IMR-90 (cell line): ENCODE results near the gene KCNK3. TPM values are rescaled to one million over a fixed set of nuclear protein-coding genes. Genes with fewer than 3 reads are reported as not detected.

Experiments used
- ATAC-seq: fragments of 200-7000 bp; cut with Tn5 transposase; 2 replicates; pipeline ENCODE4 v1.9.1; 2020; ENCODE audit warnings: low read depth, mild to moderate bottlenecking, moderate library complexity
- BruUV-seq: library from RNA; stranded (reverse); fragments of 400-500 nt; replicated peaks from 2 replicates; lab custom pipeline; 2021; lab: Mats Ljungman, UMichigan
- CTCF ChIA-PET: fragments of 300-600 bp; formaldehyde crosslinking; extraction: SDS; loops from one replicate; lab custom pipeline; 2021; ENCODE audit warnings: antibody characterized with exemption; lab: Yijun Ruan, JAX
- POLR2A ChIA-PET: fragments of 300-600 bp; sonication (Branson Sonifier 250); formaldehyde crosslinking; loops from one replicate; lab custom pipeline; 2022; ENCODE audit warnings: antibody characterized with exemption; ENCODE audit not compliant: unreplicated experiment; lab: Charles Lee
- DNase-seq: peaks from one replicate; pipeline ENCODE4 v3.0.0; 2013
- H2AFZ ChIP-seq: replicated peaks from 2 replicates; pipeline ENCODE3; 2013; ENCODE audit warnings: low read length, mild to moderate bottlenecking; ENCODE audit not compliant: poor library complexity
- H2AK5ac ChIP-seq: 2 replicates; pipeline ENCODE4 v1.6.1; 2013; ENCODE audit warnings: low read depth, low read length, inconsistent platforms
- H2AK9ac ChIP-seq: replicated peaks from 2 replicates; pipeline ENCODE3; 2013; ENCODE audit warnings: mild to moderate bottlenecking, low read depth, low read length, moderate library complexity; ENCODE audit not compliant: poor library complexity
- H2BK120ac ChIP-seq: 2 replicates; pipeline ENCODE4 v1.6.1; 2013; ENCODE audit warnings: low read depth, low read length, inconsistent platforms
- H2BK15ac ChIP-seq: 3 replicates; pipeline ENCODE4 v1.6.1; 2013; ENCODE audit warnings: low read depth, low read length, inconsistent platforms
- H2BK20ac ChIP-seq: 2 replicates; pipeline ENCODE4 v1.6.1; 2013; ENCODE audit warnings: low read depth, mild to moderate bottlenecking, inconsistent platforms, low read length, moderate library complexity
- H2BK5ac ChIP-seq: 2 replicates; pipeline ENCODE4 v1.6.1; 2013; ENCODE audit warnings: mild to moderate bottlenecking, low read depth, low read length, inconsistent platforms; ENCODE audit not compliant: poor library complexity, severe bottlenecking
- H3K14ac ChIP-seq: replicated peaks from 2 replicates; pipeline ENCODE4 v1.6.1; 2013; ENCODE audit warnings: low read depth, low read length, inconsistent platforms
- H3K18ac ChIP-seq: 2 replicates; pipeline ENCODE4 v1.6.1; 2013; ENCODE audit warnings: low read depth, low read length, control low read depth
- H3K23ac ChIP-seq: 2 replicates; pipeline ENCODE4 v1.6.1; 2013; ENCODE audit warnings: low read depth, low read length, inconsistent platforms
- H3K27ac ChIP-seq: 2 replicates; pipeline ENCODE4 v1.5.1; 2013; ENCODE audit warnings: mild to moderate bottlenecking, control low read depth, low read length; ENCODE audit not compliant: insufficient read depth
- H3K27me3 ChIP-seq: 2 replicates; pipeline ENCODE4 v1.6.1; 2013; ENCODE audit warnings: low read length; ENCODE audit not compliant: control insufficient read depth, insufficient read depth
- H3K36me3 ChIP-seq: 2 replicates; pipeline ENCODE4 v1.6.1; 2013; ENCODE audit warnings: low read length, mixed read lengths; ENCODE audit not compliant: control insufficient read depth, insufficient read depth
- H3K4ac ChIP-seq: 2 replicates; pipeline ENCODE4 v1.6.1; 2013; ENCODE audit warnings: low read depth, low read length, inconsistent platforms
- H3K4me1 ChIP-seq: 2 replicates; pipeline ENCODE4 v1.6.1; 2013; ENCODE audit warnings: low read length, mixed read lengths; ENCODE audit not compliant: control insufficient read depth, insufficient read depth
- H3K4me2 ChIP-seq: 2 replicates; pipeline ENCODE4 v1.6.1; 2013; ENCODE audit warnings: low read depth, mild to moderate bottlenecking, control low read depth, low read length, moderate library complexity
- H3K4me3 ChIP-seq: 2 replicates; pipeline ENCODE4 v1.5.1; 2013; ENCODE audit warnings: low read depth, mild to moderate bottlenecking, control low read depth, low read length, moderate library complexity; ENCODE audit not compliant: insufficient read depth
- H3K56ac ChIP-seq: 2 replicates; pipeline ENCODE4 v1.6.1; 2013; ENCODE audit warnings: low read length, inconsistent platforms; ENCODE audit not compliant: insufficient read depth; ENCODE audit errors: extremely low read depth
- H3K79me1 ChIP-seq, 2 experiments: 2 replicates each; pipeline ENCODE4 v1.6.1; 2013; ENCODE audit warnings: low read length in 2 of 2, inconsistent platforms in 1 of 2, low read depth in 1 of 2
- H3K9ac ChIP-seq: 2 replicates; pipeline ENCODE4 v1.6.1; 2013; ENCODE audit warnings: low read depth, low read length, control low read depth
- H3K9me1 ChIP-seq: 2 replicates; pipeline ENCODE4 v1.6.1; 2013; ENCODE audit warnings: low read length, inconsistent platforms; ENCODE audit not compliant: insufficient read depth
- H3K9me3 ChIP-seq: 2 replicates; pipeline ENCODE4 v1.6.1; 2013; ENCODE audit warnings: low read length; ENCODE audit not compliant: control insufficient read depth, insufficient read depth
- H4K20me1 ChIP-seq: 2 replicates; pipeline ENCODE4 v1.6.1; 2013; ENCODE audit warnings: low read length, inconsistent platforms; ENCODE audit not compliant: insufficient read depth
- H4K5ac ChIP-seq: 2 replicates; pipeline ENCODE4 v1.6.1; 2013; ENCODE audit warnings: mild to moderate bottlenecking, low read depth, low read length, control low read depth
- H4K8ac ChIP-seq, 2 experiments: 2 replicates each; pipeline ENCODE4 v1.6.1; 2013; ENCODE audit warnings: low read depth in 2 of 2, low read length in 2 of 2, control low read depth in 1 of 2, inconsistent platforms in 1 of 2
- H4K91ac ChIP-seq: 2 replicates; pipeline ENCODE4 v1.6.1; 2013; ENCODE audit warnings: low read depth, low read length, inconsistent platforms; ENCODE audit not compliant: insufficient read depth
- BHLHE40 ChIP-seq: fragments of 150-350 bp; IDR thresholded peaks from 2 replicates; pipeline ENCODE4 v1.6.1; 2016; ENCODE audit warnings: mild to moderate bottlenecking, low read depth, low read length
- CHD1 ChIP-seq: IDR thresholded peaks from 2 replicates; pipeline ENCODE4 v1.6.1; 2012; ENCODE audit warnings: low read depth, low read length, improper control_type of control experiment
- FOS ChIP-seq: fragments of 150-350 bp; IDR thresholded peaks from 2 replicates; pipeline ENCODE4 v1.6.1; 2016; ENCODE audit warnings: low read depth, low read length
- MAFK ChIP-seq: IDR thresholded peaks from 2 replicates; pipeline ENCODE4 v1.6.1; 2012; ENCODE audit warnings: low read depth, low read length, improper control_type of control experiment
- MAZ ChIP-seq: IDR thresholded peaks from 2 replicates; pipeline ENCODE4 v1.6.1; 2012; ENCODE audit warnings: low read depth, mild to moderate bottlenecking, low read length, improper control_type of control experiment, moderate library complexity, borderline replicate concordance
- MXI1 ChIP-seq: IDR thresholded peaks from 2 replicates; pipeline ENCODE4 v1.6.1; 2012; ENCODE audit warnings: low read depth, mild to moderate bottlenecking, low read length, moderate library complexity, borderline replicate concordance
- NFE2L2 ChIP-seq: fragments of 150-350 bp; IDR thresholded peaks from 2 replicates; pipeline ENCODE4 v1.6.1; 2016; ENCODE audit warnings: low read depth, mild to moderate bottlenecking, low read length
- POLR2A ChIP-seq: IDR thresholded peaks from 2 replicates; pipeline ENCODE4 v1.6.1; 2012; ENCODE audit warnings: mild to moderate bottlenecking, low read depth, low read length
- RAD21 ChIP-seq: IDR thresholded peaks from 2 replicates; pipeline ENCODE4 v1.6.1; 2012; ENCODE audit warnings: low read length, improper control_type of control experiment
- RCOR1 ChIP-seq: IDR thresholded peaks from 2 replicates; pipeline ENCODE4 v1.6.1; 2012; ENCODE audit warnings: mild to moderate bottlenecking, low read length, improper control_type of control experiment; ENCODE audit not compliant: insufficient replicate concordance
- RFX5 ChIP-seq: IDR thresholded peaks from 2 replicates; pipeline ENCODE4 v1.8.0; 2012; ENCODE audit warnings: low read depth, mild to moderate bottlenecking, low read length, moderate library complexity
- SMC3 ChIP-seq: fragments of 150-350 bp; IDR thresholded peaks from 2 replicates; pipeline ENCODE4 v1.6.1; 2016; ENCODE audit warnings: low read depth, mild to moderate bottlenecking, antibody characterized with exemption, low read length, moderate library complexity
- WGBS, 2 experiments: methylation state at CpG; one replicate each; pipeline versions ENCODE4 v1.1.5 to v1.1.7; 2013; ENCODE audit warnings: missing lambda C conversion rate in 2 of 2; ENCODE audit not compliant: insufficient read length in 1 of 2; ENCODE audit errors: extremely low coverage in 2 of 2; 5-methylcytosine and 5-hydroxymethylcytosine counted together
- dilution Hi-C: fragments of 300-500 bp; cut with HindIII; formaldehyde crosslinking; loops from one replicate; pipeline ENCODE4 v1.14.3; 2018; ENCODE audit warnings: low sequenced_read_pairs; ENCODE audit not compliant: unreplicated experiment
- in situ Hi-C: fragments of 300-500 bp; cut with MboI; formaldehyde crosslinking; loops from 3 replicates; pipeline ENCODE4 v1.14.3; 2019; ENCODE audit warnings: low sequenced_read_pairs, inconsistent platforms, mixed read lengths
- intact Hi-C: fragments of 100-400 bp; cut with micrococcal nuclease; formaldehyde crosslinking; loops from 2 replicates; pipeline ENCODE4 v1.10.0; 2022
- polyA plus RNA-seq, 3 experiments: library from polyadenylated mRNA; depleted of rRNA; stranded (reverse); fragments of >200 nt; gene quantifications; 2 replicates each; pipeline ENCODE4 v1.2.3, GENCODE V29; 2012; ENCODE audit warnings: low replicate concordance in 1 of 3
- total RNA-seq: library from RNA; depleted of rRNA; stranded (reverse); fragments of >200 nt; gene quantifications from 2 replicates; pipeline ENCODE4 v1.2.3, GENCODE V29; 2012
- TF ChIP-seq, protein P1 (sequence below): fragments of 150-350 bp; IDR thresholded peaks from 2 replicates; pipeline ENCODE4 v1.6.1; 2016; ENCODE audit warnings: low read depth, mild to moderate bottlenecking, low read length, moderate library complexity, borderline replicate concordance
- TF ChIP-seq, protein P2 (sequence below): conservative IDR thresholded peaks from 2 replicates; pipeline ENCODE4 v1.5.1; 2012; ENCODE audit warnings: mild to moderate bottlenecking, low read depth, low read length, improper control_type of control experiment
- TF ChIP-seq, protein P3 (sequence below): fragments of 150-350 bp; IDR thresholded peaks from 2 replicates; pipeline ENCODE4 v1.6.1; 2017; ENCODE audit warnings: mild to moderate bottlenecking, antibody characterized with exemption, low read length, low read depth

The KCNK3 gene
- total and polyA plus RNA-seq, 2 of the 4 experiments (the other 2 are of a cell fraction): under 0.01 to 0.03 TPM

DNA sequence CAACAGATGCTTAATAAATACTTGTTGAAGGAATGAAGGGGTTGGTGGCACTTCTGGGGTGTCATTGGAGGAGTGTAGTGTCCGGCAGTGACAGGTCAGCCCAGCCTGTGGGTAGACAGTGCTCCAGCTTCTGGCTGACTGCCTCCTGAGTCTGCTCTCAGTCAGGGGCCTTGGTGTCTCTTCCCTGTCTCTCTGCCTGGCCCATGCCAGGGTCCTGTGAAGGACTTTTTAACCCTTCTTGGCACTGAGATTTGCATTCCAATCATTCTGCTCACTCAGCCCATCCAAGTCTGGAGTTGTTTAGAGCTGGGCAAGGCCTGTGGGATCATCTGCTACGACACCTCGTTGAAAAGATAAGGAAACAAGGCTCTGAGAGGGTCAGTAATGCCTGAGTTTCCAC lies 1.4 kb upstream of the KCNK3 start:
- no peaks in the 10 kb centered on the region for H3K9me1 ChIP-seq
- no peak overlapping the region for H2BK5ac ChIP-seq
- no peak overlapping the region for H2BK15ac ChIP-seq
- no peak overlapping the region for H3K56ac ChIP-seq
- CTCF ChIA-PET: no interaction called here
- no peak overlapping the region for H3K9ac ChIP-seq
- H4K8ac ChIP-seq: no peak overlapping the region
- no peak overlapping the region for H3K23ac ChIP-seq
- H2AFZ ChIP-seq: no peak overlapping the region
- no peak for TF ChIP-seq RCOR1
- TF ChIP-seq, protein P1, sequence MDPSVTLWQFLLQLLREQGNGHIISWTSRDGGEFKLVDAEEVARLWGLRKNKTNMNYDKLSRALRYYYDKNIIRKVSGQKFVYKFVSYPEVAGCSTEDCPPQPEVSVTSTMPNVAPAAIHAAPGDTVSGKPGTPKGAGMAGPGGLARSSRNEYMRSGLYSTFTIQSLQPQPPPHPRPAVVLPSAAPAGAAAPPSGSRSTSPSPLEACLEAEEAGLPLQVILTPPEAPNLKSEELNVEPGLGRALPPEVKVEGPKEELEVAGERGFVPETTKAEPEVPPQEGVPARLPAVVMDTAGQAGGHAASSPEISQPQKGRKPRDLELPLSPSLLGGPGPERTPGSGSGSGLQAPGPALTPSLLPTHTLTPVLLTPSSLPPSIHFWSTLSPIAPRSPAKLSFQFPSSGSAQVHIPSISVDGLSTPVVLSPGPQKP: no peak
- TF ChIP-seq, protein P2, sequence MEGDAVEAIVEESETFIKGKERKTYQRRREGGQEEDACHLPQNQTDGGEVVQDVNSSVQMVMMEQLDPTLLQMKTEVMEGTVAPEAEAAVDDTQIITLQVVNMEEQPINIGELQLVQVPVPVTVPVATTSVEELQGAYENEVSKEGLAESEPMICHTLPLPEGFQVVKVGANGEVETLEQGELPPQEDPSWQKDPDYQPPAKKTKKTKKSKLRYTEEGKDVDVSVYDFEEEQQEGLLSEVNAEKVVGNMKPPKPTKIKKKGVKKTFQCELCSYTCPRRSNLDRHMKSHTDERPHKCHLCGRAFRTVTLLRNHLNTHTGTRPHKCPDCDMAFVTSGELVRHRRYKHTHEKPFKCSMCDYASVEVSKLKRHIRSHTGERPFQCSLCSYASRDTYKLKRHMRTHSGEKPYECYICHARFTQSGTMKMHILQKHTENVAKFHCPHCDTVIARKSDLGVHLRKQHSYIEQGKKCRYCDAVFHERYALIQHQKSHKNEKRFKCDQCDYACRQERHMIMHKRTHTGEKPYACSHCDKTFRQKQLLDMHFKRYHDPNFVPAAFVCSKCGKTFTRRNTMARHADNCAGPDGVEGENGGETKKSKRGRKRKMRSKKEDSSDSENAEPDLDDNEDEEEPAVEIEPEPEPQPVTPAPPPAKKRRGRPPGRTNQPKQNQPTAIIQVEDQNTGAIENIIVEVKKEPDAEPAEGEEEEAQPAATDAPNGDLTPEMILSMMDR: no peak
- no peak for TF ChIP-seq SMC3
- TF ChIP-seq MAZ: no peak
- TF ChIP-seq POLR2A: no peak
- TF ChIP-seq NFE2L2: no peak
- TF ChIP-seq, protein P3, sequence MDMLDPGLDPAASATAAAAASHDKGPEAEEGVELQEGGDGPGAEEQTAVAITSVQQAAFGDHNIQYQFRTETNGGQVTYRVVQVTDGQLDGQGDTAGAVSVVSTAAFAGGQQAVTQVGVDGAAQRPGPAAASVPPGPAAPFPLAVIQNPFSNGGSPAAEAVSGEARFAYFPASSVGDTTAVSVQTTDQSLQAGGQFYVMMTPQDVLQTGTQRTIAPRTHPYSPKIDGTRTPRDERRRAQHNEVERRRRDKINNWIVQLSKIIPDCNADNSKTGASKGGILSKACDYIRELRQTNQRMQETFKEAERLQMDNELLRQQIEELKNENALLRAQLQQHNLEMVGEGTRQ: no peak
- no peak for TF ChIP-seq FOS
- TF ChIP-seq BHLHE40: no peak
- no peak for TF ChIP-seq MAFK
- TF ChIP-seq MXI1: no peak
- no peak for TF ChIP-seq CHD1
- no peak for TF ChIP-seq RFX5
- no peak for TF ChIP-seq RAD21
- in situ Hi-C loops: no loop called here
- no peaks in the 10 kb centered on the region for H3K79me1 ChIP-seq
- BruUV-seq: no TSS peak
- intact Hi-C loops: no loop called here
- H3K27me3 ChIP-seq: peaks cover 77% of the 10 kb centered on the region
- no peak overlapping the region for H2AK9ac ChIP-seq
- H4K5ac ChIP-seq: no peak overlapping the region
- H4K91ac ChIP-seq: no peak overlapping the region
- H3K4ac ChIP-seq: no peak overlapping the region
- no peaks in the 10 kb centered on the region for H3K9me3 ChIP-seq
- H2BK20ac ChIP-seq: no peak overlapping the region
- dilution Hi-C loops: no loop called here
- H3K4me2 ChIP-seq: no peak overlapping the region
- H3K14ac ChIP-seq: no peak overlapping the region
- H2BK120ac ChIP-seq: no peak overlapping the region
- H2AK5ac ChIP-seq: no peak overlapping the region
- H3K18ac ChIP-seq: no peak overlapping the region
- H3K4me3 ChIP-seq: no peak overlapping the region
- ATAC-seq: no peak
- peaks cover 2% of the 10 kb centered on the region for H3K4me1 ChIP-seq
- DNase-seq: no peak
- POLR2A ChIA-PET: no interaction called here
- no peak overlapping the region for H3K27ac ChIP-seq
- H4K20me1 ChIP-seq: peaks cover 4% of the 10 kb centered on the region; the same call in 1 of the 2 replicates
- WGBS, 2 experiments: 0% methylated on average over 2 of the region's 3 CpGs; no CpG with 5 or more reads in 1 of the 2 experiments
- H3K36me3 ChIP-seq: no peaks in the 10 kb centered on the region
